Left kidney (tissue), 2 donors: Measurements from ENCODE around the gene CHD5. TPM values are rescaled to one million over a fixed set of nuclear protein-coding genes. Genes with fewer than 3 reads are reported as not detected.

Experiments
- DNase-seq: peaks from one replicate; pipeline ENCODE4 v3.0.0-alpha.2; 2013
- polyA plus RNA-seq: library from polyadenylated mRNA; unstranded; fragments of 120-200 nt; gene quantifications from one replicate; pipeline ENCODE4 v1.2.1, GENCODE V29; 2013; ENCODE audit not compliant: insufficient read length

CHD5 gene
- polyA plus RNA-seq, 1 donor = 0.28 TPM

DNA sequence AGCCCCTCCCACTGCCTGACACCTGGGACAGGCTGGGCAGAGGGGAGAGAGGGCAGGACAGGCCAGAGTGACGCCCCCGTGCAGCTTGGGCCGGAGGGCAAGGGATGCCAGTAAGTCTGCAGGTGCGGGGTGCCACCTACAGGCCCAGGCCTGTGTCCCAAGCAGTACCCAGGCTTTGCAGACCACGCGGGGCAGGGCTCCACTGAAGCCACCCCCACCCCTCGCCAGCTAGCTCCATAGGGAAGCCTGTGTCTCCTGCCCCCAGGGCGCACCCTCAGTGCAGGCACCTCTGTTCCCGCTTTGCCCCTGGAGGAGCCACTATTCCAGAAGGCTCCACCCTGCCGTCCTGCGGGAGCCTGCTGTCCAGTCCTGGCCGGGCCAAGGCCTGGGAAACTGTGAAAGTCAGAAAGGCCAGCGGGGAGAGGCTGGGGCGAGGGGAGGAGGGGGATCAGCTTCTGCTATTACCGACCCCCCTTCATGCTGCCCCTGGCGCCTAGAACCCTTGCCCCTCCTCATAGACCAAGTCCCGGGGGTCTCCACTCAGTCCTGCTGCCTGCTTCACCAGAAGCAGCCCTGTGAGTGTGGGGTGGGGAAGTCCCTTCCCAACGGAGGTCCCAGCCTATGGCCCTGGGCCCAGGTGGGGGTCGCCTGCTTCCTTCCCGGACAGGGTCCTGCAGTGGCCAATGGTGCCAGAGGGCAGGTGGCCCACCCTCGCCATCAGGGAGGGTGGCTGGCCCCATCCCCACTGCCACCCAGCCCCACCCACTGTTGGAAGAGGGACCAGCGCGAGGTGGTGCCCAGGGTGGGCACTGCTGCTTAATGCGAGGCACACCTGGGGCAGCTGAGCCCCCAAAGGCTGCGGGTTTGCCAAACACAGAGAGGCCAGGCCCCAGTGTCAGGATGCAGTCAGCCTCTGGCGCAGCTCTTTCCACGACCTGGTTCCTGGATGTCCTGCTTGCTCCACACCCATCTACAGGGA is 80.0 kb downstream of the CHD5 start:
- no peak for DNase-seq

DNA sequence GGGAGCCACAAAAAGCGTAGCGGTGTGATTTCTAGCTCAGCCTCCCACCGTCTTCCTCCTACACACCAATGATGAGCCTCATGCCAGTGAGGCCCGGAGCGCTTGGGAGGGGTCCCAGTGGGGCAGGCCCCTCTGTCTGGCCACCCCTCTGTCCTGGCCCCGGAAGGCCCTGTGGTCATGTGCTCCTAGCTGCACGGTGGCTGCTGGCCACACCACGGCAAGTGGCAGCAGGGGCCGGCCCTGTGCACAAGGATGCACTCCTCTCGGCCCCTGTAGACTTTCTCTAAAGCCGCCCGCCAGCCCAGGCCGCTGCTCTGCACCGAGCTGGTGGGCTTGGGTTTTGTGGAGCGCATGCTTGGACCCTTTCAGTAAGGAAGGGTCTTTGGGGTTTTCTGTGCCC is 80.8 kb downstream of the CHD5 start:
- no peak for DNase-seq

DNA sequence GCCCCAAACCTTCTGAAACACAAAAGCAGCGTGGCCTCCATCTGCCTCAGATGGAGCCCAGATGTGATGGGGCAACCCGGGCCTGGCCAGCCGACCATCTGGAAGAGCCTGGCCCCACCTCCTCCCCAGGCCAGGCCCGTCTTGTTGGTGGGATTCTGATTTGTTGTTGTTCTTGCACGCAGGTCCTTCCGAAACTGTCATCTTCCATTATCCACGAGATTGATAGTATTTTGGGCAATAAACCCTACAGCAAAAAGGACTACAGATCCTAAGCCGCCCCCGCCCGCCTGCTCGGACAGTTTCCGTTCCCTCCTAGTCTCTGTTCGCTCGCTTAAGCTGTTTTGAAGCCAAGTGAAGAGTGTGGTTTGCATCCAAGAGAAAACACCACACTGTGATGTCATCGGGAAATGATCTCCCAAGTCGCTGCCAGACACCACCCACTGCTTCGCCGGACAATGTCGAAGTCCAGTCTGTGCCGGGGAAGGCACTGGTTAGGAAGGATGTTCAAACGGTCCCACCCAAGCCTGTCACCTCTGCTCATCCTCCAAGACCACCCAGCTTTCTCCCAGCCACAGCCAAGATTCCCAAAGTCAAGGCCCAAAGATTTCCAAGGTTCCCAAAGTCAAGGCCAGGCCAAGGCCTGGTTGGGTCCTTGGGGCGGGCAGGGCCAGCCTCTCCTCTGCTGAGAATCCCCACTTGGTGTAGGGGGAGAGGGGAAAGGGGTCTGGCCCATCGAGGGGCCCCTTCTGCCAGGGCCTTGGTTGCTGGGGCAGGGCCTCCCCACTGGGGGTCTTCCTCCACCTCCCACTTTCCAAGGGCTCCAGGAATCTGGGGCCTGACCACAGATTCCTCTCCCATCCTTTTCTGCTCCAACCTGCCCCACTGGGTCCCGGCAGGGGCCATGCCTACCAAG is 81.6 kb downstream of the CHD5 start:
- DNase-seq = no peak

DNA sequence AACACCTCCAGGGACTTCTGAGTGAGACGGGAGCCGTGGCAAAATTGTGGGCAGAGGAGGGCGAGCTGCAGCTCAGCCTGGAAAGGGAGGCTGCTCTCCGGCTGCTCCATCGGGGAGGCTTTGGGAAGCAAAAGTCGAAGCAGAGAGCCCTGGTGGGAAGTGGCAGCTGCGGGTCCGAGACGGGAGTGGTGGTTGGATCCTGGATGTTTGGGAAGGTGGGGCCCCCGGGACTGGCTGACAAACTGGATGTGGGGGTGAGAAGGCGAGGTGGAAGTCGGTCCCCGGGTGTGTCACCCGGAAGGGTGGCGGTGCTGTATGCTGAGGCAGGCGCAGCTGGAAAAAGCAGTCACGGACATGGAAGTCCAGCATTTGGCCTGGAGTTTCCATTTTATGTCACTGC is 82.3 kb downstream of the CHD5 start:
- no peak for DNase-seq

DNA sequence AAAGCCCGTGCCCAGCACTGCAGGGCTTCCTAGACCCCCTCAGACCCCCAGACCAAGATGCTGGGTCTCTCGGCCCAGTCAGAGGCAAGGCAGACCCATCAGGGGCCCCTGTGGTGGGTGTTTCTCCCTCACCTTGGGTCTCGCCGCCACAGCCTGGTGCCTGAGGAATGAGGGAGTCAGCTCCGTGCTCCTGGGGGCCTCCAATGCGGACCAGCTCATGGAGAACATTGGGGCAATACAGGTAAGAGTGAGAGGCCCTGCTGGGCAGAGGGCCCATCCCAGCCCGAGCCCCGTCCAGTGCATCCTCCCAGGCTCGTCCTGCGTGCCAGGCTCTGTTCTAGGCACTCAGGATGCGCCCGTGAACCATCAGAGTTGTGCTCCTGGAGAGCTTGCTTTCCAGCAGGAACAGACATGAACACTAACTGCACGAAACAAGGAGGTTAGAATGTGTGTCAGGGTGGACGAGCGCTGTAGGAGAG is 83.0 kb downstream of the CHD5 start:
- DNase-seq = no peak

DNA sequence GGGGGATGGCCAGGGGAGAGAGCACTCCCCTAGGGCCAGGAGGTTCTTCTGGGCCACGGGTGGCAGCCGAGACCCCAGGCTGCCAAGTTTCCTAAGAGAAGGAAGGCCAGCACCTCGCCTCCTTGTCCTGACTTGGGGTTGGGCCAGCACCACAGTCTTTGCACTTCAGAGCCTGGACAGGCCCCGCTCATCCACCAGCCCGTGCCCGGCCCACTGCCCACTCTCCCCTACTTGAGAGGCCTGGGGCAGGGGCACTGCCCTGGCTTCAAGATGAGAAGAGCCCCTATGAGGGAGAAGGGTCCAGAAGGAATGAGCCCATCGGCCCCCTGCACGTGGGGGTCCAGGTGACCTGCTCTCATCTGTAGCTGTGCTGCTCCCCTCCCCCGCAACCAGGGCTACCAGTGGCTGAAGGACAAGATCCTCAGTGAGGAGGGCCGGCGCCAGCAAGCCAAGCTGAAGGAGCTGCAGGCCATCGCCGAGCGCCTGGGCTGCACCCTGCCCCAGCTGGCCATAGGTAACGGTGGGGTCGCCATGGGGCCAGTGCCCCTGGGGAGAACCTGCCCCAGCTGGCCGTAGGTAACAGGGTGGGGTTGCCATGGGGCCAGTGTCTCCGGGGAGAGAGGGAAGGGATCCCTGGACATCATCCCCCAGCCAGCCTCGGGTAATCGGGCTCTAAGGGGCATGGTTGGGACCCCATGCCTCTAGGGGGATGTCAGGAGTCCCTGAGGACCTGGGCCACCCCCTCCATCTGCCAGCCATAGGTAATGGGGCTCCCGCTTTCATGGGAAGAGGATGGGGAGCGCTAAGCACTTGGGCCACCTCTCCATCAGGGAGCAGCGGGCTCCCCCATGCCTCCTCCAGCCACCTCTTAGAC is 83.6 kb downstream of the CHD5 start:
- no peak for DNase-seq

DNA sequence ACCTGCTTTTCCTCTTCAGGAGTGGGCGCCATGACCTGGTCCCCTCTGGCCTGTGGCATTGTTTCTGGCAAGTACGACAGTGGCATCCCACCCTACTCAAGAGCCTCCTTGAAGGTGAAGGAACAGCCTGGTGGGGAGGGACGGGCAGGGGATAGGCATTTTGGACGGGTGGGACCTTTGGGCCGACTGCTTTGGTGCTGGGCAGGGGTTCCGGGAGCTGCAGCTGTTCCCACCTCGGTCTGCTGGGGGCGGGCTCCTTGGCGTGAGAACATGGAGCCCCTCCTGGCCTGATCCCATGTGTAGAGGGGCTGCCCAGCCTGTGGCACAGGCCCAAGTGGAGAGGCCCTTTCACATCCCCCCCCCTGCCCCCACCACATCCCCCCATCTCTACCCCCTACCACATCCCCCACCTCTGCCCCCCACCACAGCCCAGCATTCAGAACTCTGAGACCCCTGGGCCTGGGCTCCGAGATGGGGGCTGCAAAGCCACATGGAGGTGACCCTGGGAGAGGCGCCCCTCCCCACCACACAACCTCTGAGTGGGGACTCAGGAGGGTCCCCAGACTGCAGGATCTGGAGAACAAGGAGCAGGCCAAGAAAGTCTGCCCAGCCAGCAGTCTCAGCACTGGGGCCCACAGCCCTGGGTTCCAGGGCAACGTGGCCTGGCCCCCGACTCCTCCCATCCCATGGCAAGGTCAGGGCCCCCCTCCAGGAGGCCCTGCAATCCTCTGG is 84.4 kb downstream of the CHD5 start:
- DNase-seq = no peak

DNA sequence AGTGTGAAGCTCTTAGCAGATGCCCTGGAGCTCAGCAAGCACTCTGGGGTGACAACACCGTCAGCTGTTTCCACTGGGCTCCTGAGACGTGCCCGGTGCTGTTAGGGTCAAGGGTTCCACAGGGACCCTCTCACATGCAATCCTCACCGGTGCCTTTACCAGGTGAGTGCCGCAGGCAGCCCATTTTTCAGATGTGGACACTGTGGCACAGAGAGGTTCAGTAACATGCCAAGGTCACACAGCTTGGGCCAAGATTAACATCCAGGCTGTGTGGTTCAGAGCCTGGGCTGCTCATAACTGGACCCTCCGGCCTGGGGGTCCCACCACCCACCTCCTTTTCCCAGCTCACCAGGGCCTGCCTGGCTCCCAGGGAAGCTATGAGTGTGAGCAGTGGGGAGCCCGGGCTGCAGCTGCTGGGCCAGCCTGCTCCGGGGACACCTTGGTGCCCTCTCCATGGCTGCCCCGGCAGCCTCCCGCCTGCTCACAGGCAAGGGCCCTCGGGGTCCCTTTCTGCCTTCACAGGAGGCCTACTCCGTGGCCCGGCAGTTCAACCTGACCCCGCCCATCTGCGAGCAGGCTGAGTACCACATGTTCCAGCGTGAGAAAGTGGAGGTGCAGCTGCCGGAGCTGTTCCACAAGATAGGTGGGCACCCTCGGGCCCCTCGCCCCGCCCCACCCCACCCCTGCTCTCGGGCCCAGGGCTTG is 85.2 kb downstream of the CHD5 start:
- DNase-seq = no peak

DNA sequence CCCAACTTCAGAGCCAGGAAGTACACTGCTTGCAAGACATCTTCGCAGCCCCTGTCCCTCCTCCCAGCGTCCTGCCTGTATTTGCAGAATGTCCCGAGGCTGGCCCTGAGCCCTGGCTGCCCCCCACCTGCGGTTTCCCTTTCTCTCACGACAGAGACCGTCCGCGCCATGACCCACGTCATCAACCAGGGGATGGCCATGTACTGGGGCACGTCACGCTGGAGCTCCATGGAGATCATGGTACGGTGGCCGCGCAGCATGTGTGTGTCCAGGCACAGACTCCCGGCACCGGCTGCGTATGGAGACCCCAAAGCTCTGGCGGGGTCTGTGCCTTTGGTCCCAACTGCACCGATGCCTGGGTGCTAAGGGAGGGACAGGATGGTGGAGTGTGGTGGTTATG is 85.9 kb downstream of the CHD5 start:
- no peak for DNase-seq

DNA sequence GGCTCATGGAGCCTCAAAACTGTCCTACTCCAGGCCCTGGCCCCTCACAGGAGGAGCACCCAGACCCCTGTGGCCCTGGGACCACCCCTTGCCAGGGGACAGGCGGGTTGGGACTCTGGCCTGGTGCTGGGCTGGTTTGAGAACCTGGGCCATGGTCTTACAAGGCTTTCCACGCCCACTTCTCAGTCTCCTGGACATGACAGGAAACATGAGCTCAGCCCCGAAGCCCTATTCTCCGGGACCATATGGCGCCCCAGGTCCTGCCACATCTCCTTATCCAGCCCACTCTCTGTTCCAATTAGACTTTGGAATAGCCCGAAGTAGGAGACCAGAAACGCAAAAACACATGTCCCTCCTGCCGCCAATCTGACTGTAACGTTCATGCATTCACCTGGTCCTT is 86.5 kb downstream of the CHD5 start:
- no peak for DNase-seq

DNA sequence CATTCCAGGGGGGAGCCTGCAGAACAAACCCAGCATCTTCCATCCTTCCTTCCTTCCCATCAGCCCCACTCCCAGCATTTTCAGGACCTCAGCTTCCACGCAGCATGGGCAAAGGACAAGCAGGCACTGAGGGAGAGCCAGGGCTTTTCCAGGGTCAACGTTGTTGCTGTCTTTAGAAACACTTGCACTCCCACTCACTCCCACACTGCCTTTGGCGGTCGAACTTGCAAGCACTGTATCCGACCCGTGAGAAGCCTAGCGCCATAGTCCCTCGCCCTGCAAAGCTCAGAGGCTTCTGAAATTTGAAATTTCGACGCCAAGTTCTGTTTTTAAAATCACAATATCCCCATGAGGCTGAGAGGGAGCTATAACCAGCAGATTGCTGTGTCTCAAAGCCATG is 87.0 kb downstream of the CHD5 start:
- peak; percentile 58 for DNase-seq

DNA sequence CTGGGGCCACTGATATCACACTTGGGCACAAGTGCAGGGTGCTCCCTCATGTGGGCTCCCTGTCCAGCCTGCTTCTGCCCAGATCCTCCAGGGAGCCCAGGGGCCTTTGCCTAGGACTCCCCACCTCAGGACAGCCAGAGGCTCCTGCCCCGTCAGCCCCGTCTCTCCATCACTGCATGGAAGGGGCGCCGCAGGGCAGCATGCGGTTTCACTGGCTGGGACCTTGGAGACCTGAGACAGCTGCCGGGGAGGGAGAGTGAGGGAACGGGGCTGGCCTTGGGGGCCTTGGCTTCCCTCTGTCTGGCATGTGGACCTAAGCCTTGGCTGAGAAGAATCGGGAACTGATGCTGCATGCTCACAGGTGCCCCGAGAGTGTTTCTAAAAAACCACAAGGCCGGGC is 87.9 kb downstream of the CHD5 start:
- no peak for DNase-seq

DNA sequence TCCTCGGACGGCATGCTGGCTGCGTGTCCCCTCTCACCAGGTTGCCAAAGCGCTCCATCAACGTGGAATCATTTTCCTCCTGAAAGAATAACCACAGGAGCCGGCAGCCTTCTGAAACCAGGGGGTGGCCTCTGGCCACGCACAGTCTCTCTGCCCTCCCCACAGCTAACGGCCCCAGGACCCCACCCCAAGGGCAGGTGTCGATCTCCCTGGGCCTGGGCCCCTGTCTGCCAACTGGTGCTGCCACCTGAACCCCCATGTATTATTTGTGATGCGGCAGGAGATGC is 88.4 kb downstream of the CHD5 start:
- no peak for DNase-seq

DNA sequence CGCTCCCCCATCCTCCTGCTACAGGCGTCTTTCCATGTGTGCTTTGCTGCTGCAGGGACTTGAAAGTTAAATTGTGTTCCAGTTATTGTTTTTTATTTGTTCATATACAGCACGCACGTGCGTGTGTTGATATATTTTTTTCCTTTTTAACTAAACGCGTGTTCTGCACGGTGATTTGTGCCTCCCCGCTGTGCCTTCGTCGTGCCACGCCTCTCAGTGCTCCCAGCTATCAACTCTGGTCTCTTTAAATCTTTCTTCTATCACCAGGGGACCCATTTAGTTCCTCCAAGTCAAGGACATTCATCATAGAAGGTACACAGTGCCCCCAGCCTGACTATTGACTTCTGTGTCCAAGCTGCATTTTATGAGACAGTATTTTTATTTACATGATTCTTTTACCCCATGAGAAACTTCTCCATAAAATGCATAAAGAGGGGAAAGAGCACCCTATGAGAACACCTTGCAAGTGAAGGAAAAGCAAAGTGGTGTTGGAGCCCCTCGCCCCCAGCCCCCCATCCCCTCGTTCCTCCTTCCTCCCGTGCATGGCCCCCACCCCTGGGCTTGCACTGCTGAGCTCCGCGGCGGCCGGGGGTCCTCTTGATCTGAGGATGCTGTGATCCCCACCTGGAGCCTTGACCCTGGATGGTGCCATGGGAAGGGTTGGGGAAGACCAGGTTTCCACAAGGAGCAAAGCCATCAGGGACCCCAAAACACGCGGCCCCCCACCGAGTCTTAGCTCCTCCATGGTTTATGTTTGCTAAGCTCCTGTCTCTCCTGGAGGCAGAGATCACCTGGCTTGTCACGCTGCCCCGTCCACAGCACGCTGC is 88.9 kb downstream of the CHD5 start:
- DNase-seq = no peak

DNA sequence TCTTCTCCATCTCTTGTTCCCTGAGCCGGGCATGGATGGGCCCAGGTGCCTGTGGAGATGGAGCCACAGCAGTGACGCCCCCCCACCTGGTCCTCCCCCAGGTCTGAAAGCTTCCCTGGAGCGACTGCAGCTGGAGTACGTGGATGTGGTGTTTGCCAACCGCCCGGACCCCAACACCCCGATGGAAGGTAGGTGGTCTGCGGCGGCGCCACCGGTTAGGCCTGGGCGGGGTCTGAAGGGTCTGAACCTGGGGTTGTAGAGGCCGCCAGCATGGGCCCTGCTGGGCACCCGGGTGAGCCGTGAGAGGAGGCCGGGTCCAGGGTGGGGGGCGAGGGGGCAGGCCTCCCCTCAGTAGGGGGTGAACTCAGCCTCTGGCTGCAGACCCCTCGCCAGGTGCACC is 89.8 kb downstream of the CHD5 start:
- no peak for DNase-seq

DNA sequence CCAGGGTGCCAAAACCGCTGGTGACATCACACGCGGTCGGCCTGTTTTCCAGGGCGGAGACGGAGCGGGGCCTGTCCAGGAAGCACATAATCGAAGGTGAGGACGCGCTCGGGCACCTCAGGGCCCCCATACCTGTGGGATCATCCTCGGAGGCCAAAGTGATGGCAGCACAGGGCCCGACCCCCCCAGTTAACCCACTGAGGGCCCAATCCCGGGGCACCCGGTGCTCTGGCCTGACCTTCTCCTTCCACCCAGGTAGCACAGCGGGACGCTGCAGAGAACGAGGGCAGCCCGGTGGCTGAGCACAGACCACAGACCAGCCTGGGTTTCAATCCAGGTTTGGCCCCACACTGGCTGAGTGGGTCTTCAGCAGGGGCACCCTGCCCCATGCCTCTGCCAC is 91.2 kb downstream of the CHD5 start:
- no peak for DNase-seq

DNA sequence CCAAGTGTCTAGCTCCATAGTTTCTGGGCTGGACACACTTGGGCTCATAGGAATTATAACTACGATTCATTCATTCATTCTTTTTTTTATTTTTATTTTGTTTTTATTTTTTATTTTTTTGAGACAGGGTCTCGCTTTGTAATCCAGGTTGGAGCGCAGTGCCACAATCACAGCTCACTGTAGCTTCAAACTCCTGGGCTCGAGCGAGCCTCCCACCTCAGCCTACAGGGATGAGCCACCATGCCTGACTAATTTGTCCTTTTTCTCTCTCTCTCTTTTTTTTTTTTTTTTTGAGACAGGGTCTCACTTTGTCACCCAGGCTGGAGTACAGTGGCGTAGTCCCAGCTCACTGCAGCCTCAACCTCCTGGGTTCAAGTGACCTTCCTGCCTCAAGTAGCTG is 92.2 kb downstream of the CHD5 start:
- no peak for DNase-seq

DNA sequence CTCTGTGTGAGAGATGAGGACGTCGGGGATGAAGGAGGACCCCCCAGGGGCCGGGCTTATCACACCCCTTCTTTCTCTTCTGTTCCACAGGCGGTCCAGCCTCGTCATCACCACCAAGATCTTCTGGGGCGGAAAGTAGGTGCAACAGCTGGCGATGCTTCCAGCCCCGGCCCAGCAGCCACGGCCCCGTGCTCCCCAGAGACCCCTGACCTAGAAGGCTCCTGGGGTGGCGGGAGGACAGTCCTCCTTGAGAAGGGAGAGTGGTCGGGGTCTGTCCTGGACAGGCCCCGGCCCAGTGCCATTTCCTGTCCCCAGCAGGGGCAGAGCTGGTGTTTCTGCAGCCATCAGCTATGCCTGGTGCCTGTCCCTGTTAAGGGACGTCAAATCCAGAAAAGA is 92.7 kb downstream of the CHD5 start:
- no peak for DNase-seq

DNA sequence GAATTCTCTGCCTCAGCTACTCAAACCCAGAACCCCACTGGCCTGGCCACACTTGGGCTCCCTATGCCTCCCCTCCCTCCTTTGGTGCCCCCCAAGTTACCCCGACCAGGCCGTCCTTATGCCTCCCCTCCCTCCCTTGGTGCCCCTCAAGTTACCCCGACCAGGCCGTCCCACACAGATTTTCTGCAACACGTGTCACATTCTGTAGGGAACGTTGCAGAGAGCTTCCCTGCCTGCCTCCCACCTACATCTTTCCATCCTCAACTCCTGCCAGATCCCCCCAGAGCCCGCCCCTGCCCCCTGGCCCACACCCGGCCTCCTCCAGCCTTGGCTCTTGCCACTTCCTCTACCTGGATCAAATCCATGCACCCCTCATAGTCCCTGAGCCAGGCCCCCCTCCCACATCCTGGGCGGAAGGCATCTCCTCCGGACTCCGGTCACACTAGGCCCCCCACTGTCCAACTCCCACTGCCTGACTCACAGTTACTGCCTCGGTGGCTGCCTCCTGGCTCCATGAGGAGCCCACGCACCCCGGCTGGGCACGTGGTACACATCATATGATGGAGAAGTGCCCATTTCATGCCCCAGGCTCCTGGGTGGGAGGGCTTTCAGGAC is 93.3 kb downstream of the CHD5 start:
- no peak for DNase-seq
